BLaER1 (cell line): ENCODE data around the gene DDX51.
A peak's percentile ranks its signal among the peaks of the same experiment; 100 is the strongest.
"Not testable (repeated sequence)": the region's sequence is repeated elsewhere in the genome, so short reads cannot be mapped to it uniquely, and the experiment has no call there.

Experiments
- H3K27ac ChIP-seq: shearing (Covaris generic); formaldehyde crosslinking; 2 replicates; pipeline ENCODE4 v1.8.1; 2022
- H3K27me3 ChIP-seq: shearing (Covaris generic); formaldehyde crosslinking; 2 replicates; pipeline ENCODE4 v1.8.1; 2022
- H3K36me3 ChIP-seq: shearing (Covaris generic); formaldehyde crosslinking; 2 replicates; pipeline ENCODE4 v1.8.1; 2022
- H3K4me1 ChIP-seq: shearing (Covaris generic); formaldehyde crosslinking; 2 replicates; pipeline ENCODE4 v1.8.1; 2022
- H3K4me2 ChIP-seq: shearing (Covaris generic); formaldehyde crosslinking; 2 replicates; pipeline ENCODE4 v1.8.1; 2022
- H3K4me3 ChIP-seq: shearing (Covaris generic); formaldehyde crosslinking; 2 replicates; pipeline ENCODE4 v1.8.1; 2022
- H3K9ac ChIP-seq: shearing (Covaris generic); formaldehyde crosslinking; 2 replicates; pipeline ENCODE4 v1.8.1; 2022
- H3K9me3 ChIP-seq: shearing (Covaris generic); formaldehyde crosslinking; 2 replicates; pipeline ENCODE4 v1.8.1; 2022
- H4K20me1 ChIP-seq: shearing (Covaris generic); formaldehyde crosslinking; 2 replicates; pipeline ENCODE4 v1.8.1; 2022
- Cebpa-rat ChIP-seq: shearing (Covaris generic); IDR thresholded peaks from 2 replicates; pipeline ENCODE4 v1.8.1; 2022

The DDX51 gene

GRCh38 chr12:132142679-132143335, 1.3 kb downstream of the DDX51 start:
- H3K27me3 ChIP-seq, result no peaks in the 10 kb centered on the region
- H3K27ac ChIP-seq, result peak overlapping the region; percentile 87
- no peaks in the 10 kb centered on the region for H3K9me3 ChIP-seq
- peak overlapping the region; percentile 94 for H3K9ac ChIP-seq
- peak overlapping the region; percentile 99 for H3K4me2 ChIP-seq
- H3K4me1 ChIP-seq, result peaks cover 23% of the 10 kb centered on the region
- H4K20me1 ChIP-seq, result peaks cover 82% of the 10 kb centered on the region
- H3K4me3 ChIP-seq, result peak overlapping the region; percentile 97
- TF ChIP-seq Cebpa-rat, result no peak
- peaks cover 78% of the 10 kb centered on the region for H3K36me3 ChIP-seq

GRCh38 chr12:132141976-132142678, 2.0 kb downstream of the DDX51 start:
- Histone ChIP-seq H3K27ac (no peak overlapping the region), H4K20me1 (peaks cover 79% of the 10 kb centered on the region), H3K4me2 (peak overlapping the region; percentile 99), H3K27me3 (no peaks in the 10 kb centered on the region), H3K9me3 (no peaks in the 10 kb centered on the region), H3K4me1 (peaks cover 23% of the 10 kb centered on the region), H3K4me3 (peak overlapping the region; percentile 97), H3K9ac (no peak overlapping the region), H3K36me3 (peaks cover 76% of the 10 kb centered on the region)
- TF ChIP-seq Cebpa-rat, result no peak

DNA sequence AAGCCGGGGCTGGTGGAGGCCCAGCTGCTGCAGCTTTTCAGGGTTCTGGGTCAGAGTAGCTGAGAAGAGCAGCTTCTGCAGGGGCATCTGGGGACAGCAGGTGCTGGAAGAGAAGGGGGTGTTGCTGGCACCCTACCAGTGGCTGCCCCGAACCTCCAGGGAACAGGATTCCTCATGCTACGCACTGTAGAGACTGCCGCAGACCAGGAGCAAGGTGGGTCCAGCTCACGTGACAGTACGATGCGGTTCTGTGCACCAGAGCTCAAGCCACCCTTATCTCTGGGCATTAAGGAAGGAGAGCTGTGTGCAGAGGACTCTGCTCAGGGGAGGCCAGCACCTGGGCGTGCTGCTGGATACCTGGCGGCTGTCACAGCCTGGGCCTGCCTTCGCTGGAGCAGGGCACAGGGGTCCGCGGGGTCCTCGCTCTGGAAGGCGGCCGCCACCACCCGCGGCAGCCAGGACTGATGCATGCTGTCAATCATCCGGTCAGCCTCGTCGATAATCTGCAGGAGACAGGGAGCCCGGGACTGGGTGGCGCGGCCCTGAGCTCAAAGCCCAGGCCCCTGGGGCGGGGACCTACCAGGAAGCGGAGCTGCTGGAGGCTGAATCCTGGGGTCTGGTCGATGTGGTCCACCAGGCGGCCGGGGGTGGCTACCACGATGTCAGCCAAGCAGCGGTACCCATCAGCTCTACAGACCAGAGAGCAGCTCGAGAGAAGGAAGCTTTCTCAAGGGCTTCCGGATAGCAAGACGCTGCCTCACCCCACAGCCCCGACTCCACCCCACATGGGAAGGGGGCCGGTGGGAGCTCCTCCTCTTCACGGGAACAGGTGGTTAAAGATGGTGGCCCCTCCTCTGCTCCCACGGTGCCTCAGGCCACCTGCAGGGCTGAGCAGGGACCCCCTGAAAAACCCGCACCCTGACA, 2.9 kb downstream of the DDX51 start:
- no peak overlapping the region for H3K4me2 ChIP-seq
- peaks cover 73% of the 10 kb centered on the region for H4K20me1 ChIP-seq
- H3K36me3 ChIP-seq, result peaks cover 67% of the 10 kb centered on the region

GRCh38 chr12:132140501-132140900, 3.6 kb downstream of the DDX51 start:
- H3K36me3 ChIP-seq, result peaks cover 60% of the 10 kb centered on the region
- no peak for TF ChIP-seq Cebpa-rat
- H3K27ac ChIP-seq, result no peak overlapping the region
- H4K20me1 ChIP-seq, result peaks cover 66% of the 10 kb centered on the region
- no peak overlapping the region for H3K4me2 ChIP-seq
- H3K4me3 ChIP-seq, result no peak overlapping the region
- H3K9ac ChIP-seq, result no peak overlapping the region
- H3K27me3 ChIP-seq, result no peaks in the 10 kb centered on the region
- peaks cover 19% of the 10 kb centered on the region for H3K4me1 ChIP-seq
- H3K9me3 ChIP-seq, result no peaks in the 10 kb centered on the region

More for the DNA sequence above, 2.9 kb downstream of the DDX51 start:
- no peaks in the 10 kb centered on the region for H3K9me3 ChIP-seq
- H3K27me3 ChIP-seq, result no peaks in the 10 kb centered on the region
- no peak for TF ChIP-seq Cebpa-rat
- H3K9ac ChIP-seq, result no peak overlapping the region
- peaks cover 23% of the 10 kb centered on the region for H3K4me1 ChIP-seq
- H3K27ac ChIP-seq, result no peak overlapping the region
- no peak overlapping the region for H3K4me3 ChIP-seq

DNA sequence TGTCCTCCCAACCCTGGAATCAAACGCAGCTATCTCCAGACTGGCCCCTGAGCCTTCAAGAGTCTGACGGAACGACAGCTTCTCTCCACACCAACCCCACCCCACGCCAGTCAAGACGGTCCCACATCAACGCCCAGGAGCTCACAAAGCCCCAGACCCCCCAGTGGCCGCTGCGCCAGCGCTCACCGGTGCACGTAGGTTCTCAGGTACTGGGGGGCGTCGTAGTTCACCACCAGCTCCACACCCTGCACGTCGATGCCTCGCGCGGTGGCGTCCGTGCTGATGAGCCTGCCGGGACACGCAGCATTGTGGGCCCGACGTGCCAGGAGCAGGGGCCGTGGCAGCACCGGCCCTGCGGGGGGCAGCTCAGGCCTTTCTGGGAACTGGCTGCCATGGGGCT, 4.2 kb downstream of the DDX51 start:
- H3K9ac ChIP-seq, result no peak overlapping the region
- peaks cover 60% of the 10 kb centered on the region for H4K20me1 ChIP-seq
- H3K4me2 ChIP-seq, result no peak overlapping the region
- no peak overlapping the region for H3K27ac ChIP-seq
- TF ChIP-seq Cebpa-rat, result no peak
- no peak overlapping the region for H3K4me3 ChIP-seq
- no peaks in the 10 kb centered on the region for H3K9me3 ChIP-seq
- peaks cover 58% of the 10 kb centered on the region for H3K36me3 ChIP-seq
- no peaks in the 10 kb centered on the region for H3K27me3 ChIP-seq
- H3K4me1 ChIP-seq, result peaks cover 13% of the 10 kb centered on the region

DNA sequence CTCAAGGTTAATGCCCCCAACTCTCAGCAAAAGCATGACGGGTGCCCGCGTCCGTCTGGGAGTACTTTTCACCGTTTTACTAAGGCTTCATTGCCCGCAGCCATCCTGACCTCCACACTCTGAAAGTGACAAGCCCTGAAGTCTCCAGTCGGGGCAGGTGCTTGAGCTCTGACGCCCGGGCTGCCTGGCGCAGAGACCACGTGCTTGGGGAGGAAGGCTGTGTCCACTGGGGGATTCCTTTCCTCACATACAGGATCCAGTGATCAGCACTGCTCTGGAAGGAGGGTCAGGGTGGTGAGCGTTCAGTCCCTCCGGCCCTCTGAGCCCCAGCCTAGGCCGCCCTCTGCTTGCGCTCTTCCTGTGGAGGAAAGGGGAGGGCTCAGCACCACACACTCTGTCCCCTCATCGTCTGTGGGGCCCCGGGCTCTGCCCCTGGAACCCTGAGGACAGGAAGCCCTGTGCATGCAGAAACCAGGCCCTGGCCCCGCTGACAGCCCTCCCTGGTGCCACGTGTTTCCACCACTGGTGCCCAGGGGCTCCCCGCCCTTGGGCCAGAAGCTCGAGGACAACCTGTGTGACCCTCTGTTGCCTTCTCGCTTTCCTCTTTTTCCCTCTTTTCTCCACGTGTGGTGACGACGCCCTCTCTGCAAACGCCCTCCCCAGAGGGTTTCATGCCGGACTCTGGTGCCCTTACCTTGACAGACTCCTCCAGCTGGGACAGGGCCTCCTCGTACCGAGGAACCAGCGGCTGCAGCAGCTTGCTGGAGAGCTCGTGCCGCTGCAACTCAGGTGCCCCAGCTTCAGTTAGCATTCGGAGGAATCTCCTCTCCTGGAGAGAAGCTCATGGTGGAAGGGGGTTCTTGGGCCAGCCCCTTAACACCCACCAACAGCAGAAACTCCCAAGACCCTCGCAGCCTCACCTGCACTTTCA, 4.9 kb downstream of the DDX51 start:
- H3K9ac ChIP-seq, result no peak overlapping the region
- no peak overlapping the region for H3K4me3 ChIP-seq
- H3K4me2 ChIP-seq, result no peak overlapping the region
- peaks cover 58% of the 10 kb centered on the region for H3K36me3 ChIP-seq
- H3K4me1 ChIP-seq, result peaks cover 12% of the 10 kb centered on the region
- no peaks in the 10 kb centered on the region for H3K27me3 ChIP-seq
- H3K9me3 ChIP-seq, result no peaks in the 10 kb centered on the region
- H4K20me1 ChIP-seq, result peaks cover 57% of the 10 kb centered on the region
- H3K27ac ChIP-seq, result no peak overlapping the region
- TF ChIP-seq Cebpa-rat, result no peak

DNA sequence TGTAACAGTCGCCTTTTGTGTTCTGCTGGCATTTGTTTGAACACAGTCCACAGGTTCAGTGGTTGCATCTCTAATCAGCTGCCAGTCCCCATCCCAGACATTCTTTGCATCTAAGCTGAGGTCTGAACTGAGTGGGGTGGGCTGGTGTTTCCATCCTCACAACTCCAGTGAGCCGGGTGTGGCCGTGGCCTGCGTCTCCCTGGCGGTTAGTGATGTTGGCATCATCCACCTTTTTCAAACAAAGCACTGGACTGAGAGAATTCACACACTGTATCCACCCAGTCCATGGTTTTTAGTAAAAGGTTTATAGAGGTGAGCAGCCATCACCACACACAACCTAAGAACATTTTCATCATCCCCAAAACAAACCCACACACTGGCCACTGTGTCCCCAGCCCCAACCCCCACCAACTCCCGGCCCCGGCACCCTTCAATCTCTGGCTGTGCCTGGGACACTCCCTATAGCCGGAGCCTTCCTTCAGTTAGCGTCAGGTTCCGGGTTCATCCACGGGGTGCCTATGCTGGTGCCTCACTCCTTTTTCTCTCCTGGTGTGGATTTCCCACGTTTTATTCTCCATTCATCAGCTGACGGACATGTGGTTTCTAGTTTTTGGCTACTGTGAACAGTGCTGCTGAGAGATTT, 6.5 kb downstream of the DDX51 start:
- Histone ChIP-seq H3K36me3 (peaks cover 53% of the 10 kb centered on the region), H3K27me3 (no peaks in the 10 kb centered on the region), H4K20me1 (peaks cover 50% of the 10 kb centered on the region), H3K4me3 (no peak overlapping the region), H3K4me1 (peaks cover 4% of the 10 kb centered on the region), H3K27ac (no peak overlapping the region), H3K4me2 (no peak overlapping the region), H3K9me3 (no peaks in the 10 kb centered on the region), H3K9ac (no peak overlapping the region)
- TF ChIP-seq Cebpa-rat, result no peak

- H3K4me3 ChIP-seq, H3K9me3 ChIP-seq, H3K4me2 ChIP-seq, H3K27ac ChIP-seq, H3K9ac ChIP-seq, H3K4me1 ChIP-seq, H3K27me3 ChIP-seq: not testable (repeated sequence)
- Histone ChIP-seq H4K20me1 (peaks cover 39% of the 10 kb centered on the region), H3K36me3 (peaks cover 40% of the 10 kb centered on the region)
These were observed 7.9 kb downstream of the DDX51 start for GRCh38 chr12:132136226-132136625.

GRCh38 chr12:132134653-132135183, 9.4 kb downstream of the DDX51 start:
- not testable (repeated sequence) for H3K27ac ChIP-seq, H3K4me3 ChIP-seq, H3K4me2 ChIP-seq, H3K4me1 ChIP-seq, H3K9ac ChIP-seq, H3K27me3 ChIP-seq, H3K9me3 ChIP-seq
- peaks cover 24% of the 10 kb centered on the region for H4K20me1 ChIP-seq
- H3K36me3 ChIP-seq, result peaks cover 36% of the 10 kb centered on the region
